ENCODE measurements around the gene DLGAP1.

The DLGAP1 gene

GRCh38 chr18:3869848-3870247 lies 585.3 kb downstream of the DLGAP1 start:
- no peak for DNase-seq (ENCODE audit: low read depth, low spot score)

GRCh38 chr18:3867864-3868311 lies 587.2 kb downstream of the DLGAP1 start:
- DNase-seq (ENCODE audit: low read depth, low spot score), result no peak

- no peak for DNase-seq (ENCODE audit: low read depth, low spot score)
Observed at GRCh38 chr18:3867236-3867635, 587.9 kb downstream of the DLGAP1 start.

- no peak for DNase-seq (ENCODE audit: low read depth, low spot score)
Observed at GRCh38 chr18:3864669-3865298, 590.3 kb downstream of the DLGAP1 start.

GRCh38 chr18:3863593-3863992 lies 591.5 kb downstream of the DLGAP1 start:
- DNase-seq (ENCODE audit: low read depth, low spot score), result no peak

GRCh38 chr18:3863006-3863405 lies 592.1 kb downstream of the DLGAP1 start:
- DNase-seq (ENCODE audit: low read depth, low spot score), result no peak

GRCh38 chr18:3861495-3861894 lies 593.6 kb downstream of the DLGAP1 start:
- DNase-seq (ENCODE audit: low read depth, low spot score), result no peak

- no peak for DNase-seq (ENCODE audit: low read depth, low spot score)
Observed at GRCh38 chr18:3857544-3857943, 597.6 kb downstream of the DLGAP1 start.

- no peak for DNase-seq (ENCODE audit: low read depth, low spot score)
Observed at GRCh38 chr18:3855966-3856365, 599.1 kb downstream of the DLGAP1 start.

GRCh38 chr18:3852321-3852720 lies 602.8 kb downstream of the DLGAP1 start:
- no peak for DNase-seq (ENCODE audit: low read depth, low spot score)

- no peak for DNase-seq (ENCODE audit: low read depth, low spot score)
Observed at GRCh38 chr18:3851159-3851558, 603.9 kb downstream of the DLGAP1 start.

- DNase-seq (ENCODE audit: low read depth, low spot score), result no peak
Observed at GRCh38 chr18:3848316-3848715, 606.8 kb downstream of the DLGAP1 start.

GRCh38 chr18:3845161-3845560 lies 609.9 kb downstream of the DLGAP1 start:
- no peak for DNase-seq (ENCODE audit: low read depth, low spot score)

GRCh38 chr18:3842844-3843243 lies 612.3 kb downstream of the DLGAP1 start:
- no peak for DNase-seq (ENCODE audit: low read depth, low spot score)

- DNase-seq (ENCODE audit: low read depth, low spot score), result no peak
Observed at GRCh38 chr18:3840766-3841165, 614.3 kb downstream of the DLGAP1 start.

GRCh38 chr18:3839581-3839981 lies 615.5 kb downstream of the DLGAP1 start:
- no peak for DNase-seq (ENCODE audit: low read depth, low spot score)

- no peak for DNase-seq (ENCODE audit: low read depth, low spot score)
Observed at GRCh38 chr18:3836483-3837335, 618.4 kb downstream of the DLGAP1 start.

- DNase-seq (ENCODE audit: low read depth, low spot score), result no peak
Observed at GRCh38 chr18:3832025-3832638, 623.0 kb downstream of the DLGAP1 start.

- DNase-seq (ENCODE audit: low read depth, low spot score), result no peak
Observed at GRCh38 chr18:3830604-3831003, 624.5 kb downstream of the DLGAP1 start.

GRCh38 chr18:3827236-3827845 lies 627.8 kb downstream of the DLGAP1 start:
- DNase-seq (ENCODE audit: low read depth, low spot score), result no peak

- DNase-seq (ENCODE audit: low read depth, low spot score), result no peak
Observed at GRCh38 chr18:3826021-3826420, 629.1 kb downstream of the DLGAP1 start.

- no peak for DNase-seq (ENCODE audit: low read depth, low spot score)
Observed at GRCh38 chr18:3824101-3824500, 631.0 kb downstream of the DLGAP1 start.
